NB4 (cell line): Measurements from ENCODE around the gene NUTM1.

Experiments used
- DNase-seq: peaks from one replicate; pipeline ENCODE4 v3.0.0; 2010; ENCODE audit warnings: low read depth
- H3K4me3 ChIP-seq: one replicate; pipeline ENCODE4 v1.5.1; 2011; ENCODE audit warnings: mild to moderate bottlenecking, low read depth, low read length, moderate library complexity
- CTCF ChIP-seq: IDR thresholded peaks from one replicate; pipeline ENCODE4 v1.5.1; 2012; ENCODE audit warnings: low read depth, low read length
- MAX ChIP-seq: IDR thresholded peaks from 2 replicates; pipeline ENCODE4 v1.6.1; 2011; ENCODE audit warnings: low read depth, low read length
- MYC ChIP-seq: IDR thresholded peaks from 2 replicates; pipeline ENCODE4 v1.6.1; 2011; ENCODE audit warnings: low read depth, low read length
- POLR2A ChIP-seq: IDR thresholded peaks from 2 replicates; pipeline ENCODE4 v1.6.1; 2011; ENCODE audit warnings: mild to moderate bottlenecking; ENCODE audit not compliant: insufficient read length; ENCODE audit errors: extremely low read depth

NUTM1 gene

DNA sequence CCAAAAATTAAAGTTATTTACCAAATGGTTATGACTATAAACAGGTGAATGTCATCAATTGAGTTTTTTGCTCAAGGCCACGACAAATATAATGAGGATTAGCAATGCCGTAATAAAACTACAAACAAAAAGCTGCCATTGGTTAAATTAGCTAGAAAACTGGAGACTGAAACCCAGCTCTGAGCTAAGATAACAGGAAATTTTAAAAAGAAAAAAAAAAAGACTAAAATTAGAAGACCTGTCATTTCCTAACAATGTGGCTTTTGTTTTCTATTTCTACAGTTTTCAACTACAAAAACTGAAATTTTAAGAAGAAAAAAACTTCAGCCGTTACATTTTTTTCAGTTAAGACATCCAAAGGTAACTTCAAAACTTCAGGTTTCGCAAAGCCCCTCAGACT lies 15.2 kb upstream of the NUTM1 start:
- TF ChIP-seq POLR2A (no peak), CTCF (no peak), MAX (no peak), MYC (no peak)
- no peak overlapping the region for H3K4me3 ChIP-seq
- DNase-seq, result no peak

DNA sequence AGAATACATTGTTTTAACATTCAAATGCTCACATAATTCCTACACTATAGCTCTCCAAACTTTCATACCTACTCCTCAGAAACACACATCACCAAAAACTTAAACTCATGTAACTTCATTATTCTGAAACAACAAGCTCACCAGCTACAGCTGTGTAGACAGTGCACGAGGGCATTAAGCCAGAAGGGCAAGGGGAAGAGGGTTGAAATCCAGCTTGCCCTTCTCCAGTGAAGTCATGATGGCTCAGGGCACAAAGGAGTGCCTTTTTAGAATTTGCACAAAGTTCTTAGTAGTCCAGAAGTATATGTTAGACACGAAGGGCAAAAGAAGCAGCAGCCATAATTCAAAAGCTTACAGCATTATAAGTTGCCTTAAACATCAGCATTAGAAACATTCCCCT lies 14.1 kb upstream of the NUTM1 start:
- no peak overlapping the region for H3K4me3 ChIP-seq

GRCh38 chr15:34330279-34330678 lies 12.8 kb upstream of the NUTM1 start:
- no peak for DNase-seq
- H3K4me3 ChIP-seq, result no peak overlapping the region
- TF ChIP-seq CTCF (no peak), MYC (no peak), POLR2A (no peak), MAX (no peak)

More for the DNA sequence above, 14.1 kb upstream of the NUTM1 start:
- DNase-seq, result no peak
- TF ChIP-seq CTCF, result no peak
- no peak for TF ChIP-seq MAX

- no peak overlapping the region for H3K4me3 ChIP-seq
- TF ChIP-seq CTCF, result no peak
- DNase-seq, result no peak
Measured at GRCh38 chr15:34331809-34332208, 11.3 kb upstream of the NUTM1 start.

GRCh38 chr15:34332553-34333120 lies 10.5 kb upstream of the NUTM1 start:
- H3K4me3 ChIP-seq, result no peak overlapping the region

More at GRCh38 chr15:34332553-34333120, 10.5 kb upstream of the NUTM1 start:
- TF ChIP-seq CTCF, result no peak
- no peak for TF ChIP-seq MYC
- TF ChIP-seq POLR2A, result no peak
- peak; percentile 49; the same call in 1 of the 2 replicates for TF ChIP-seq MAX
- no peak for DNase-seq
